Neuronal stem cell (in vitro differentiated cells): Measurements from ENCODE around the gene DTNA.
"Not testable (repeated sequence)": the region's sequence is repeated elsewhere in the genome, so short reads cannot be mapped to it uniquely, and the experiment has no call there.

Experiments used
- DNase-seq: peaks from one replicate; pipeline ENCODE4 v3.0.0-alpha.2; 2013; ENCODE audit warnings: low spot score
- H2AFZ ChIP-seq: one replicate; pipeline ENCODE4 v1.6.1; 2013; ENCODE audit warnings: mild to moderate bottlenecking, low read length, inconsistent platforms
- H2AK5ac ChIP-seq: 2 replicates; pipeline ENCODE4 v1.6.1; 2013; ENCODE audit warnings: low read depth, mild to moderate bottlenecking, inconsistent platforms, low read length, moderate library complexity, mixed read lengths
- H2BK120ac ChIP-seq: 2 replicates; pipeline ENCODE4 v1.6.1; 2013; ENCODE audit warnings: low read depth, mild to moderate bottlenecking, inconsistent platforms, low read length, moderate library complexity, mixed read lengths
- H2BK12ac ChIP-seq: one replicate; pipeline ENCODE4 v1.6.1; 2013; ENCODE audit warnings: low read length, inconsistent platforms
- H2BK15ac ChIP-seq: 2 replicates; pipeline ENCODE4 v1.6.1; 2013; ENCODE audit warnings: mild to moderate bottlenecking, low read length, inconsistent platforms, mixed read lengths
- H2BK5ac ChIP-seq: one replicate; pipeline ENCODE4 v1.6.1; 2013; ENCODE audit warnings: inconsistent platforms, mild to moderate bottlenecking, low read length, moderate library complexity
- H3K14ac ChIP-seq: one replicate; pipeline ENCODE4 v1.6.1; 2013; ENCODE audit warnings: low read length, inconsistent platforms
- H3K18ac ChIP-seq: 2 replicates; pipeline ENCODE4 v1.6.1; 2013; ENCODE audit warnings: low read length, inconsistent platforms
- H3K23ac ChIP-seq: 2 replicates; pipeline ENCODE4 v1.6.1; 2013; ENCODE audit warnings: low read depth, mild to moderate bottlenecking, mixed read lengths, low read length, inconsistent platforms; ENCODE audit not compliant: poor library complexity
- H3K27ac ChIP-seq: replicated peaks from 3 replicates; pipeline ENCODE4 v1.5.1; 2013; ENCODE audit warnings: low read length, inconsistent platforms
- H3K27me3 ChIP-seq, 3 experiments: 2 replicates each; pipeline ENCODE4 v1.6.1; 2013; ENCODE audit warnings: low read length in 3 of 3, mild to moderate bottlenecking in 2 of 3, inconsistent platforms in 1 of 3, low read depth in 1 of 3, mixed read lengths in 1 of 3, moderate library complexity in 1 of 3; ENCODE audit not compliant: control insufficient read depth in 3 of 3, insufficient read depth in 3 of 3
- H3K36me3 ChIP-seq, 2 donors: replicated peaks in 1 of 2; 2 replicates each; pipeline ENCODE4 v1.6.1; 2013; ENCODE audit warnings: low read length in 2 of 2; ENCODE audit not compliant: control insufficient read depth in 2 of 2, insufficient read depth in 2 of 2
- H3K4ac ChIP-seq: 2 replicates; pipeline ENCODE4 v1.6.1; 2013; ENCODE audit warnings: inconsistent platforms, mild to moderate bottlenecking, low read length, moderate library complexity
- H3K4me1 ChIP-seq, 2 donors: 1 replicate in 1 of 2; 2 replicates in 1 of 2; pipeline ENCODE4 v1.6.1; 2013; ENCODE audit warnings: low read length in 2 of 2, low read depth in 1 of 2; ENCODE audit not compliant: control insufficient read depth in 2 of 2, insufficient read depth in 1 of 2
- H3K4me2 ChIP-seq: one replicate; pipeline ENCODE4 v1.6.1; 2013; ENCODE audit warnings: mild to moderate bottlenecking, low read length, inconsistent platforms; ENCODE audit not compliant: insufficient read depth, poor library complexity, severe bottlenecking
- H3K4me3 ChIP-seq, 2 donors: 2 replicates each; pipeline ENCODE4 v1.5.1; 2013; ENCODE audit warnings: low read length in 2 of 2, mild to moderate bottlenecking in 2 of 2, inconsistent platforms in 1 of 2, moderate library complexity in 1 of 2
- H3K79me1 ChIP-seq: one replicate; pipeline ENCODE4 v1.6.1; 2013; ENCODE audit warnings: low read depth, mild to moderate bottlenecking, inconsistent platforms, low read length, moderate library complexity
- H3K9ac ChIP-seq: one replicate; pipeline ENCODE4 v1.6.1; 2013; ENCODE audit warnings: mild to moderate bottlenecking, low read depth, low read length, inconsistent platforms; ENCODE audit not compliant: poor library complexity
- H3K9me3 ChIP-seq, 2 donors: replicated peaks in 1 of 2; 2 replicates each; pipeline versions ENCODE3 to v1.6.1; 2013; ENCODE audit warnings: low read length in 2 of 2, mild to moderate bottlenecking in 2 of 2, inconsistent platforms in 1 of 2, low read depth in 1 of 2, mixed read lengths in 1 of 2, moderate library complexity in 1 of 2; ENCODE audit not compliant: control insufficient read depth in 2 of 2, insufficient read depth in 1 of 2
- H4K8ac ChIP-seq: one replicate; pipeline ENCODE4 v1.6.1; 2013; ENCODE audit warnings: low read depth, mild to moderate bottlenecking, inconsistent platforms, low read length, moderate library complexity
- H4K91ac ChIP-seq: one replicate; pipeline ENCODE4 v1.6.1; 2013; ENCODE audit warnings: low read length, low read depth, mild to moderate bottlenecking, inconsistent platforms; ENCODE audit not compliant: poor library complexity
- WGBS, 2 donors: extraction: QIAGEN DNeasy Blood & Tissue Kit; methylation state at CpG; one replicate each; pipeline ENCODE4 v1.1.7; 2013; ENCODE audit warnings: missing lambda C conversion rate in 2 of 2, mixed read lengths in 1 of 2; ENCODE audit not compliant: insufficient read length in 2 of 2, insufficient replicate concordance in 1 of 2; ENCODE audit errors: extremely low coverage in 2 of 2; 5-methylcytosine and 5-hydroxymethylcytosine counted together

Gene DTNA

DNA sequence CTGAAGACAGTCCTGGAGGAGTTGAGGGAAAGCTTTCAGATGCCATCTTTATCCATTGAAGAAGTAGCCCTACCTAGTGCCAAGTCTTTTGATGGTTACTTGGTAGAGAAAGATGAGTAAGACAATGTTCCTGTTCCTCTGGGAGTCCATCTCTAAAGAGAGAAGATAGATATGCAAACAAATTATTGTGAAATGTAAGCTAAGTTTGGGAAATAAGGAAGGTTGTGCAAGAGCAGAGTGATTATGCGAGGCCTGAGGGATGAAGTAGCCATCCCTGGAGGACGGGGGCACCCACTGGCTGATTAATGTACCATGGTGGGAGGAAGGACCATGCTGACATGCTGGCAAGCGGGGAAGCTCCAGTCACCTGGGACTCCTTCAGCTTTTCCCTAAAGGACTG is 994 bp upstream of the DTNA start:
- Histone ChIP-seq H3K27me3 (peaks cover 0 to 71% (median 0%) of the 10 kb centered on the region in 3 experiments), H3K9ac (no peak overlapping the region), H3K27ac (peak overlapping the region; percentile 19), H4K91ac (no peak overlapping the region), H3K14ac (peak overlapping the region; percentile 56), H2BK5ac (no peak overlapping the region), H3K23ac (no peak overlapping the region), H4K8ac (no peak overlapping the region), H2BK12ac (no peak overlapping the region), H3K9me3 (no peaks in the 10 kb centered on the region), H2AFZ (no peak overlapping the region), H3K79me1 (no peaks in the 10 kb centered on the region), H3K18ac (peak overlapping the region; percentile 30), H2BK15ac (no peak overlapping the region), H2AK5ac (peak overlapping the region; percentile 41), H3K4me3 (no peak overlapping the region), H2BK120ac (peak overlapping the region; percentile 22), H3K4ac (no peak overlapping the region), H3K36me3 (no peaks in the 10 kb centered on the region), H3K4me2 (no peak overlapping the region), H3K4me1 (peaks cover 5 to 11% of the 10 kb centered on the region in 2 donors)
- no peak for DNase-seq
- no CpG with 5 or more reads among the region's 3 CpGs for WGBS, 2 donors

DNA sequence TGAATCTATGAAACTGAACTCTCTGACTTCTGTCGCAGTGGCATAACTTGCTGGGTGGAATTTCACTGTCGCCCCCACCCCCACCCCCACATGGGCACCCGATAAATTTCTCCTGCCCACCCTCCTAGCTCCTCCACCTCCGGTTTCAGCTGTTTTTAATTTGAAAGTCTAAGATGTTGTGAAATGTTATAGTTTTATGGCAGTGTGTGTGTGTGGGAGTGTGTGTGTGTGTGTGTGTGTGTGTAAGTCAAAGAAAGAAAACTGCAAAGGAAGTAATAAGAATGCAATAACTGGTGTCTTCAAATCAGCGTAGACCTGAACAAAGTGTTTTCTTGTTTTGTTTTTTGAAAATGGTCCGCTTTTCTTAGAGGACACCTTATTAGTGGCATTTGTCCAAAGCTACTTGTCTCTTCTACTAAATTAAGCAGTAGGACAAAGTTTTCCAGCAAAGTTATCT is 388 bp downstream of the DTNA start:
- Histone ChIP-seq H2BK120ac (no peak overlapping the region), H2AFZ (no peak overlapping the region), H3K9me3 (no peaks in the 10 kb centered on the region), H3K4me2 (peak overlapping the region; percentile 71), H3K9ac (no peak overlapping the region), H3K4me3 (peak overlapping the region; percentile 30 to 73), H3K36me3 (no peaks in the 10 kb centered on the region), H3K27me3 (peaks cover 0 to 58% (median 0%) of the 10 kb centered on the region in 3 experiments), H2BK15ac (no peak overlapping the region), H3K4me1 (peaks cover 5 to 11% of the 10 kb centered on the region in 2 donors), H3K4ac (no peak overlapping the region), H2AK5ac (no peak overlapping the region), H3K18ac (no peak overlapping the region), H2BK12ac (no peak overlapping the region), H3K14ac (no peak overlapping the region), H4K8ac (no peak overlapping the region), H4K91ac (no peak overlapping the region), H2BK5ac (no peak overlapping the region), H3K27ac (peak overlapping the region; percentile 64), H3K23ac (no peak overlapping the region), H3K79me1 (no peaks in the 10 kb centered on the region)
- WGBS, 2 donors, result no CpG with 5 or more reads among the region's 6 CpGs
- no peak for DNase-seq

DNA sequence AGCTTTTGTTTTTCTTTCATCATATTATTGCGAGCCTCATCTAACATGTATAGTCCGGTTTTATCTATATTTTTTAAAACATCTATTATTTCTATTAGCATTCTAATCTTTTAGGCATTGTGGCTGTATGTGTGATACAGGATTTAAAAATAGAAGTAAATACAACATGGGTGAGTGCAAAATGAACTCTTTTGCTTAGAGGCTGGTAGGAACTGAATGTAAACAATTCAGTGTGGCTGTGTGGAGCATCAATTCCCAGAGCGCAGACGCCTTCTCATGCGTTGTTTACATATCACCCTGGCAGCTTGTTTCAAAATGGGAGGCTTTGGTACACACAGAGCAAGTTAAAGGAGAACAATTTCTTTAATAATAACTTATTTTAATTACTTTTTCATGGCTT is 836 bp downstream of the DTNA start:
- Histone ChIP-seq H2BK15ac (no peak overlapping the region), H4K91ac (no peak overlapping the region), H2BK120ac (no peak overlapping the region), H3K27ac (no peak overlapping the region), H2AFZ (no peak overlapping the region), H3K9ac (no peak overlapping the region), H3K4ac (no peak overlapping the region), H3K4me2 (peak overlapping the region; percentile 25), H3K79me1 (no peaks in the 10 kb centered on the region), H3K4me1 (peaks cover 5 to 11% of the 10 kb centered on the region in 2 donors), H3K18ac (no peak overlapping the region), H2BK5ac (no peak overlapping the region), H3K23ac (no peak overlapping the region), H3K14ac (no peak overlapping the region), H4K8ac (no peak overlapping the region), H3K4me3 (peak overlapping the region in 1 of 2 donors; percentile 30), H2AK5ac (no peak overlapping the region), H2BK12ac (no peak overlapping the region), H3K36me3 (no peaks in the 10 kb centered on the region), H3K27me3 (peaks cover 0 to 56% (median 0%) of the 10 kb centered on the region in 3 experiments), H3K9me3 (no peaks in the 10 kb centered on the region)
- no CpG with 5 or more reads among the region's 5 CpGs for WGBS, 2 donors
- no peak for DNase-seq

DNA sequence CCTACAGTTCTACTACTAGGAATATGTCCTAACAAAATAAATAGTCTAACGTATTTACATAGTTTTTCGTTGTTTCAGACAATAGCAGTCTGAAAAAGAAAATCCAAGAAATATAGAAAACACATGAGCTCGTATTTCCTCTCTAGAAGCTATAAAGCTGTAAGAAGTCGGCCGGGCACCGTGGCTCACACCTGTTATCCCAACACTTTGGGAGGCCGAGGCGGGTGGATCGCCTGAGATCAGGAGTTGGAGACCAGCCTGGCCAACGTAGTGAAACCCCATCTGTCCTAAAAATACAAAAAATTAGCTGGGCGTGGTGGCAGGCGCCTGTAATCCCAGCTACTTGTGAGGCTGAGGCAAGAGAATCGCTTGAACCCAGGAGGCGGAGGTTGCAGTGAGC is 6.0 kb downstream of the DTNA start:
- H3K14ac ChIP-seq, H4K91ac ChIP-seq, H2BK120ac ChIP-seq, H3K27ac ChIP-seq, DNase-seq, H3K4me3 ChIP-seq, H4K8ac ChIP-seq, H3K4me2 ChIP-seq, H2AFZ ChIP-seq, H3K4me1 ChIP-seq, H3K18ac ChIP-seq, H3K36me3 ChIP-seq, H3K4ac ChIP-seq, H2BK5ac ChIP-seq, H3K9ac ChIP-seq, H3K23ac ChIP-seq, H2BK15ac ChIP-seq, H2AK5ac ChIP-seq, H3K79me1 ChIP-seq, H2BK12ac ChIP-seq, H3K9me3 ChIP-seq: not testable (repeated sequence)
- WGBS, 2 donors, result no CpG with 5 or more reads among the region's 14 CpGs
- peaks cover 0 to 63% (median 0%) of the 10 kb centered on the region in 3 experiments for H3K27me3 ChIP-seq
